Epithelial cell of proximal tubule (primary cell): ENCODE data around the gene CACNA1C. TPM values are rescaled to one million over a fixed set of nuclear protein-coding genes. Genes with fewer than 3 reads are reported as not detected.

ENCODE experiments used
- DNase-seq: peaks from one replicate; pipeline ENCODE4 v3.0.0-alpha.2; 2011; ENCODE audit warnings: low read depth
- H3K4me3 ChIP-seq: 2 replicates; pipeline ENCODE4 v1.5.1; 2011; ENCODE audit warnings: low read depth, mild to moderate bottlenecking, low read length
- CTCF ChIP-seq: conservative IDR thresholded peaks from 2 replicates; pipeline ENCODE4 v1.5.1; 2012; ENCODE audit warnings: low read depth, mild to moderate bottlenecking, low read length
- total RNA-seq: library from RNA; depleted of rRNA; stranded (reverse); fragments of >200 nt; gene quantifications from 2 replicates; pipeline ENCODE4 v1.2.3, GENCODE V29; 2015

Gene CACNA1C
- total RNA-seq, 1 donor from 2014 or later: not detected

- no peak overlapping the region for H3K4me3 ChIP-seq
- DNase-seq: no peak
- no peak for TF ChIP-seq CTCF
Observed at GRCh38 chr12:2180737-2181082, 127.9 kb downstream of the CACNA1C start.

- DNase-seq: no peak
- TF ChIP-seq CTCF: peak; percentile 38
- H3K4me3 ChIP-seq: no peak overlapping the region
Observed at GRCh38 chr12:2183556-2184541, 131.1 kb downstream of the CACNA1C start.

GRCh38 chr12:2185751-2186341 lies 133.1 kb downstream of the CACNA1C start:
- TF ChIP-seq CTCF: no peak
- DNase-seq: no peak
- H3K4me3 ChIP-seq: no peak overlapping the region

GRCh38 chr12:2187195-2187945 lies 134.6 kb downstream of the CACNA1C start:
- no peak for TF ChIP-seq CTCF
- no peak overlapping the region for H3K4me3 ChIP-seq
- no peak for DNase-seq

- H3K4me3 ChIP-seq: no peak overlapping the region
- no peak for TF ChIP-seq CTCF
Observed at GRCh38 chr12:2190085-2190484, 137.3 kb downstream of the CACNA1C start.

DNA sequence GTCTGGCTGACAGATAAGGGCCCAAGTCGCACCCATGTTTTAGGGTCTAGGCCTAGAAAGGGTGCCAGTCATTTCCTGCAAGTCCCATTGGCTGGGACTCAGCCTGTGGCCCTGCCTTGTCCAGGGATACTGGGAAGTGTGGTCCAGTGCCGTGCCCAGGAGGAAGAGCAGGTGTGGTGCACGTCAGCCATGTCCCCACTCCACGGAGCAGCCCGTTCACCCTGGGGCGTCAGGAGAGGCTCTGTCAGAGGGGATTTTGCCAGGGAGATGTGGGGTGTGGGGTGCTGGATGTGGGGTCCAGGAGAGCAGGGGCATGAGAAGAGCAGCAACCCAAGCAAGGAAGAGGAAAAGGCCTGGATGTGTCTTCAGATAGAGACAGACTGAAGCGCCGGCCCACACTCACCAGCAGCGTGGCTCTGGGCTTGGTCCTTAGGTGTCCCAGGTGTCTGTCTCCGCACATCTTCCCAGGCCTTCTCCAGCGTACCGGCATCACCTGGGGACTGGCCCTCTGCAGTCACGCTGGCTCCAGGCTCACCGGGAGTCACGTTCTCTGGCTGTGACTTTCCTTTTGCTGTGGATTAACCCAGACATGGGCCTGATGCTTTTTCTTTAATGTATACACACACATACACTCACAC lies 138.2 kb downstream of the CACNA1C start:
- no peak for TF ChIP-seq CTCF
- H3K4me3 ChIP-seq: no peak overlapping the region
- DNase-seq: no peak

More at GRCh38 chr12:2190085-2190484, 137.3 kb downstream of the CACNA1C start:
- DNase-seq: no peak
